ENCODE data around the gene SEPTIN1. TPM values are rescaled to one million over a fixed set of nuclear protein-coding genes. Genes with fewer than 3 reads are reported as not detected.
"Not testable (repeated sequence)": the region's sequence is repeated elsewhere in the genome, so short reads cannot be mapped to it uniquely, and the experiment has no call there.

The SEPTIN1 gene
- total RNA-seq, 8 experiments from 2014 or later, result 1.8 to 8.3 (median 4.1) TPM

DNA sequence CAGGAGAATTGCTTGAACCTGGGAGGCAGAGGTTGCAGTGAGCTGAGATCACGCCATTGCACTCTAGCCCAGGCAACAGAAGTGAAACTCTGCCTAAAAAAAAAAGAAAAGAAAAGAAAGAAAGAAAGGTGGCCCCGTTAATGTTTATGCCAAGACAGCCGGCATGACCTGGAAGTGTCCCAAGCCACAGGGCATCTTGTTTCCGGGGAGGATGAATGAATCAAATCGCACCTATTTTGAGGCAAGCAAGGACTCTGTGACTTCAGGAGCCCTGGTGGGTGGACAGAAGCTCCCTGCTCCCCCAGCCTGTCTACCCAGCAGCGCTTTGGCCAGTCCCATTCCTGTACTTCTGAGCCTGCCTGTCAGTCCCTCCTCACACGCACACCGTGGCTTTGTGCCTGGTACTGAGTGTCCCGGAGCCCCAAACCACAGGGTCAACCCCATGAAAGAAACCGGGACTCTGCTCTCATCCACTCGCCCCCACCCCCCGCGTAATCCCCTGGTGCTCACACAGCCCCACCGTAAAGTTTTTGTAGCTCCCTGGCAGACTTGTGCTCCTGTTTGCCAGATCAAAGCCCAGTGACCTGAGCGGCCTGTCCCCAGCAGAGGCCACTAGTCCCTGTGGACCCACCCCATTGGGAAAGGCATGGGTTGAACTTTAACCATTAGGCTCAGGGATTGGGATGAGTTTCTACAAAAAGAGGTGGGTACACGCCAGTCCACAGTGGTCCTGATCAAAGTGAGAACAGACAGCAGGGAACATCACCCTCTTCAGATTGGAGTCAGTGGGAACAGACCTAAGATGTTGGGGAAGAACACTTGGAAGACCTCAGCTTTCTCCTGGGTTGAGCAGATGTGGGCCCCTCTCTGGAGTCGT, 46.5 kb downstream of the SEPTIN1 start:
- H3K27ac ChIP-seq, result peak overlapping the region in 1 of 2 donors; percentile 81
- H3K4me3 ChIP-seq, result peak overlapping the region; percentile 89 to 99 (median 91)
- WGBS, 10 experiments, result 10 to 92% (median 28%) methylated on average over 2 to 8 of the region's 17 CpGs; no CpG with 5 or more reads in 3 of the 10 experiments
- peaks cover 0 to 3% of the 10 kb centered on the region in 2 donors for H3K4me1 ChIP-seq (replicated peaks in 1 of 2)
- ATAC-seq (replicated peaks in 6 of 8), result peak in 5 of 8 experiments; percentile 1 to 11 (median 5)
- in situ Hi-C loops (cut with MboI; ENCODE audit: low pct_unique_long_range_greater_than_20kb in 2 of 9, low sequenced_read_pairs in 9 of 9, unreplicated experiment in 9 of 9), result no loop called here

DNA sequence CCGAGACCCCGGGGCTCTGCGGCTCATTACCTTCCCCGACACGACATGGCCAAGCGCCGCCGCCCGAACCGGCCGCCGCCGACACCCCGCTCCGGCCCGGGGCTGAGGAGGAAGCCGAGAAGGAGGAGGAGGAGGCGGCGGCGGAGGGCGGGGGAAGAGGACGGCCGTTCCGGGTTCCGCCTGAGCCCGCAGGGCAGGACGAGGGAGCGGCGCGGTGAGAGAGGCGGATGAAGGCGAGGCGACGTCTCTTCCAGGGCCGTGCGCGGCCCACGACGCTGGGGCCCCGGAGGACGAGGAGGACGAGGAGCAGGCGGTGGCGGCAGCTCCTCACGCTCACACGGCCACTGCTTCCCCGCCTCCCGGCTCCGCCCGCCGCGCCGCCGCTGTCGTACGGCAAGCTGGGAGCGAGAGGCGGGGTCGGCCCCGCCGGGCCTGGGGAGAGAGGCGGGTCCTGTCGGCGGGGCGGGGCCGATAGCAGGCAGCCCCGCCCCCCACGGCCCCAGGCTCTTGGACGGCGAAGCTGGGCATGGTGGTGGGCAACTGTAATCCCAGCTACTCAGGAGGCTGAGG, 47.2 kb downstream of the SEPTIN1 start:
- Histone ChIP-seq H3K27ac (peak overlapping the region; percentile 76 to 81), H3K4me3 (peak overlapping the region; percentile 89 to 99 (median 91))
- peak; percentile 82 to 91 (median 90) for ATAC-seq (replicated peaks in 6 of 8)
- WGBS, 10 experiments, result 0% methylated on average over 1 to 4 of the region's 70 CpGs; no CpG with 5 or more reads in 7 of the 10 experiments
- in situ Hi-C loops (cut with MboI; ENCODE audit: low pct_unique_long_range_greater_than_20kb in 2 of 9, low sequenced_read_pairs in 9 of 9, unreplicated experiment in 9 of 9); H3K4me1 ChIP-seq (replicated peaks in 1 of 2): not testable (repeated sequence)

GRCh38 chr16:30334473-30334989, 47.8 kb downstream of the SEPTIN1 start:
- Histone ChIP-seq H3K27ac (peak overlapping the region; percentile 76 to 81), H3K4me3 (peak overlapping the region; percentile 89 to 99 (median 91))
- H3K4me1 ChIP-seq (replicated peaks in 1 of 2); in situ Hi-C loops (cut with MboI; ENCODE audit: low pct_unique_long_range_greater_than_20kb in 2 of 9, low sequenced_read_pairs in 9 of 9, unreplicated experiment in 9 of 9): not testable (repeated sequence)
- peak; percentile 78 to 89 (median 82) for ATAC-seq (replicated peaks in 6 of 8)
- no CpG with 5 or more reads among the region's 33 CpGs for WGBS, 10 experiments

Other genes with a start within 250 kb of the SEPTIN1 start
- gene CORO1A, start 199.0 kb downstream of the SEPTIN1 start, total RNA-seq, result 10 to 100 TPM in 4 of 8 experiments, 1 to 10 TPM in 4; 1.3 to 19.9 (median 9.9) TPM
- 100 to 1,000 TPM in 7 of 8 experiments, 10 to 100 TPM in 1; 80.6 to 216 (median 144) TPM for gene BOLA2B, start 188.9 kb downstream of the SEPTIN1 start, total RNA-seq
- 10 to 100 TPM in 6 of 8 experiments, 1 to 10 TPM in 2; 6.0 to 28.0 (median 14.3) TPM for gene SLX1A, start 188.7 kb downstream of the SEPTIN1 start, total RNA-seq
- 10 to 100 TPM in 4 of 8 experiments, 1 to 10 TPM in 4; 4.6 to 21.6 (median 9.3) TPM for gene SULT1A3, start 183.3 kb downstream of the SEPTIN1 start, total RNA-seq
- 1 to 10 TPM in 7 of 8 experiments, under 1 TPM in 1; 0.92 to 9.5 (median 1.9) TPM for gene NPIPB13, start 134.1 kb downstream of the SEPTIN1 start, total RNA-seq
- gene CD2BP2, start 27.3 kb downstream of the SEPTIN1 start, total RNA-seq, result 10 to 100 TPM; 36.3 to 60.7 (median 44.6) TPM
- 10 to 100 TPM; 15.4 to 32.3 (median 21.5) TPM for gene TBC1D10B, start 12.1 kb downstream of the SEPTIN1 start, total RNA-seq
- 1 to 10 TPM in 3 of 8 experiments, not detected in 5; 1.1 to 7.5 (median 3.0) TPM for gene MYL11, start 7.8 kb downstream of the SEPTIN1 start, total RNA-seq
- gene ZNF48, start 12.9 kb upstream of the SEPTIN1 start, total RNA-seq, result 10 to 100 TPM in 5 of 8 experiments, 1 to 10 TPM in 3; 2.2 to 49.5 (median 18.4) TPM
- gene ZNF771, start 25.0 kb upstream of the SEPTIN1 start, total RNA-seq, result 1 to 10 TPM; 1.6 to 6.9 (median 3.7) TPM
- gene DCTPP1, start 47.5 kb upstream of the SEPTIN1 start, total RNA-seq, result 10 to 100 TPM; 16.4 to 50.9 (median 26.7) TPM
- 10 to 100 TPM in 7 of 8 experiments, 1 to 10 TPM in 1; 8.3 to 38.0 (median 17.5) TPM for gene SEPHS2, start 63.3 kb upstream of the SEPTIN1 start, total RNA-seq
- gene ITGAL, start 90.2 kb upstream of the SEPTIN1 start, total RNA-seq, result 1 to 10 TPM in 2 of 8 experiments, under 1 TPM in 6; 0.05 to 1.9 (median 0.52) TPM
- 10 to 100 TPM; 19.2 to 50.4 (median 36.7) TPM for gene ZNF768, start 144.0 kb upstream of the SEPTIN1 start, total RNA-seq
- 10 to 100 TPM in 3 of 8 experiments, 1 to 10 TPM in 5; 5.2 to 15.2 (median 8.1) TPM for gene ZNF747, start 152.3 kb upstream of the SEPTIN1 start, total RNA-seq
- gene ZNF764, start 175.8 kb upstream of the SEPTIN1 start, total RNA-seq, result 10 to 100 TPM in 3 of 8 experiments, 1 to 10 TPM in 5; 3.4 to 13.0 (median 9.3) TPM
- gene ZNF688, start 189.2 kb upstream of the SEPTIN1 start, total RNA-seq, result 10 to 100 TPM in 2 of 8 experiments, 1 to 10 TPM in 6; 4.5 to 13.8 (median 8.0) TPM
- gene ZNF785, start 203.1 kb upstream of the SEPTIN1 start, total RNA-seq, result 10 to 100 TPM in 5 of 8 experiments, 1 to 10 TPM in 3; 4.9 to 15.0 (median 11.2) TPM
- 10 to 100 TPM in 4 of 8 experiments, 1 to 10 TPM in 4; 6.0 to 18.7 (median 10.1) TPM for gene ZNF689, start 227.8 kb upstream of the SEPTIN1 start, total RNA-seq

Measured in motor neuron (in vitro differentiated cells).